K562 (cell line): ENCODE results near the gene PTPRU. TPM values are rescaled to one million over a fixed set of nuclear protein-coding genes. Genes with fewer than 3 reads are reported as not detected.
A peak's percentile ranks its signal among the peaks of the same experiment; 100 is the strongest.

ENCODE experiments used
- CC2D1A ChIP-seq: fragments of 450-650 bp; IDR thresholded peaks from 2 replicates; pipeline ENCODE4 v1.6.1; 2017; ENCODE audit warnings: mild to moderate bottlenecking
- E2F4 ChIP-seq: sonication (generic); formaldehyde crosslinking; IDR thresholded peaks from 2 replicates; pipeline ENCODE4 v1.8.0; 2022; ENCODE audit warnings: mild to moderate bottlenecking, low read depth, missing genetic modification reagents
- PKNOX1 ChIP-seq: fragments of 450-650 bp; IDR thresholded peaks from 2 replicates; pipeline ENCODE4 v1.6.1; 2016
- PREB ChIP-seq: sonication (generic); formaldehyde crosslinking; IDR thresholded peaks from 2 replicates; pipeline ENCODE4 v1.8.1; 2023; ENCODE audit warnings: mild to moderate bottlenecking, missing genetic modification reagents
- RBM17 ChIP-seq: fragments of 200-400 bp; formaldehyde crosslinking; IDR thresholded peaks from 2 replicates; pipeline ENCODE4 v1.6.1; 2017; ENCODE audit warnings: low read depth, mild to moderate bottlenecking, low read length, borderline replicate concordance
- REST ChIP-seq, 2 experiments: fragments of 450-650 bp; formaldehyde crosslinking in 1 of 2; IDR thresholded peaks; 2 replicates each; pipeline versions ENCODE4 v1.4.0 to v1.6.1; 2014 to 2020; ENCODE audit warnings: mild to moderate bottlenecking in 2 of 2, borderline replicate concordance in 1 of 2, low read depth in 1 of 2
- SMARCE1 ChIP-seq: fragments of 450-650 bp; IDR thresholded peaks from 2 replicates; pipeline ENCODE4 v1.7.1; 2016; ENCODE audit warnings: mild to moderate bottlenecking
- ZNF143 ChIP-seq: sonication (generic); formaldehyde crosslinking; IDR thresholded peaks from 2 replicates; pipeline ENCODE4 v1.9.0; 2022; ENCODE audit warnings: mild to moderate bottlenecking, missing genetic modification reagents
- ZNF609 ChIP-seq: sonication (generic); formaldehyde crosslinking; IDR thresholded peaks from 2 replicates; pipeline ENCODE4 v1.8.1; 2023; ENCODE audit warnings: missing genetic modification reagents, mild to moderate bottlenecking, borderline replicate concordance
- ZNF644 ChIP-seq: fragments of 200-800 bp; sonication (Bioruptor generic); IDR thresholded peaks from 2 replicates; pipeline ENCODE4 v1.6.1; 2016; ENCODE audit warnings: low read depth, missing genetic modification characterization, missing compliant biosample characterization
- polyA plus RNA-seq, 8 experiments: library from polyadenylated mRNA; depleted of rRNA in 4 of 8; stranded (reverse) in 5 of 8; unstranded in 3 of 8; fragments of >200 nt; fragmentation: Nextera tagmentation in 2 of 8; fragmentation: Illumina TruSeq in 1 of 8; extraction: Ambion mirVana in 2 of 8; extraction: Trizol in 1 of 8; gene quantifications; 2 replicates each; pipeline versions ENCODE4 v1.2.1 to v1.2.3, GENCODE V29; 2011 to 2014; ENCODE audit warnings: inconsistent platforms in 1 of 8, missing spikeins in 1 of 8
- total RNA-seq, 7 experiments: library from RNA; depleted of rRNA in 6 of 7; stranded (reverse); fragments of >200 nt in 6 of 7; fragmentation: Illumina TruSeq in 2 of 7; extraction: Trizol in 2 of 7; gene quantifications; 2 replicates each; pipeline versions ENCODE4 v1.2.1 to v1.2.3, GENCODE V29; 2011 to 2021; ENCODE audit warnings: low replicate concordance in 1 of 7

PTPRU gene
- total and polyA plus RNA-seq, 9 of the 15 experiments (the other 6 are each of a cell fraction or from before 2014, with no cell fraction given), result 0.01 to 2.9 (median 1.0) TPM

GRCh38 chr1:29349871-29350491 is 113.7 kb downstream of the PTPRU start (continued):
- TF ChIP-seq PKNOX1, result peak; percentile 12; the same call in 1 of the 2 replicates
- TF ChIP-seq ZNF143 (CRISPR knock-in tag), result peak; percentile 72
- 0 out of 2 replicates have a peak, but pooled peaks have one; percentile 33 for TF ChIP-seq ZNF644 (tag)
- TF ChIP-seq RBM17, result no peak
- no peak for TF ChIP-seq ZNF609 (CRISPR knock-in tag)
- TF ChIP-seq PREB, result 0 out of 2 replicates have a peak, but pooled peaks have one; percentile 1
- TF ChIP-seq REST (IDR thresholded peaks at IDR 0.05; ENCODE audit: borderline replicate concordance), result peak; percentile 70
- no peak for TF ChIP-seq REST (CRISPR knock-in tag; IDR thresholded peaks at IDR 0.05; ENCODE audit: low read depth)
- TF ChIP-seq CC2D1A, result no peak
- no peak for TF ChIP-seq SMARCE1
- no peak for TF ChIP-seq E2F4 (CRISPR knock-in tag)
